ENCODE data around the gene AUTS2.

GRCh38 chr7:69700331-69700730, 102.1 kb downstream of the AUTS2 start:
- no peak for TF ChIP-seq LEF1 (IDR thresholded peaks at IDR 0.05; ENCODE audit: borderline replicate concordance)
- no peak for TF ChIP-seq TARDBP (IDR thresholded peaks at IDR 0.05)
- no peak for TF ChIP-seq SP1 (IDR thresholded peaks at IDR 0.05)
- TF ChIP-seq BHLHE40 (IDR thresholded peaks at IDR 0.05; ENCODE audit: borderline replicate concordance), result no peak
- TF ChIP-seq FOXK2 (IDR thresholded peaks at IDR 0.05), result no peak
- no peak for TF ChIP-seq ZNF384 (IDR thresholded peaks at IDR 0.05)
- no peak for TF ChIP-seq ARNT (IDR thresholded peaks at IDR 0.05)
- no peak for TF ChIP-seq SUZ12 (IDR thresholded peaks at IDR 0.05)
